Activated naive CD4-positive, alpha-beta T cell (primary cell): ENCODE data around the gene EAF1.
A peak's percentile ranks its signal among the peaks of the same experiment; 100 is the strongest.
"Not testable (repeated sequence)": the region's sequence is repeated elsewhere in the genome, so short reads cannot be mapped to it uniquely, and the experiment has no call there.

ENCODE experiments used
- DNase-seq, 4 experiments: peaks; one replicate each; lab custom pipeline; 2025; lab: John Stamatoyannopoulos, UW

The EAF1 gene

GRCh38 chr3:15427182-15427880 lies at the start of gene EAF1, which contains the start of gene METTL6:
Gene EAF1, plus strand, starts transcription at chr3:15427598. Its CDS starts 182 bp downstream, at chr3:15427780.
Gene METTL6, minus strand, starts transcription at chr3:15427544. Its CDS starts 1,033 bp downstream, at chr3:15426511.
- DNase-seq: peak; percentile 42 to 81 (median 64)

DNA sequence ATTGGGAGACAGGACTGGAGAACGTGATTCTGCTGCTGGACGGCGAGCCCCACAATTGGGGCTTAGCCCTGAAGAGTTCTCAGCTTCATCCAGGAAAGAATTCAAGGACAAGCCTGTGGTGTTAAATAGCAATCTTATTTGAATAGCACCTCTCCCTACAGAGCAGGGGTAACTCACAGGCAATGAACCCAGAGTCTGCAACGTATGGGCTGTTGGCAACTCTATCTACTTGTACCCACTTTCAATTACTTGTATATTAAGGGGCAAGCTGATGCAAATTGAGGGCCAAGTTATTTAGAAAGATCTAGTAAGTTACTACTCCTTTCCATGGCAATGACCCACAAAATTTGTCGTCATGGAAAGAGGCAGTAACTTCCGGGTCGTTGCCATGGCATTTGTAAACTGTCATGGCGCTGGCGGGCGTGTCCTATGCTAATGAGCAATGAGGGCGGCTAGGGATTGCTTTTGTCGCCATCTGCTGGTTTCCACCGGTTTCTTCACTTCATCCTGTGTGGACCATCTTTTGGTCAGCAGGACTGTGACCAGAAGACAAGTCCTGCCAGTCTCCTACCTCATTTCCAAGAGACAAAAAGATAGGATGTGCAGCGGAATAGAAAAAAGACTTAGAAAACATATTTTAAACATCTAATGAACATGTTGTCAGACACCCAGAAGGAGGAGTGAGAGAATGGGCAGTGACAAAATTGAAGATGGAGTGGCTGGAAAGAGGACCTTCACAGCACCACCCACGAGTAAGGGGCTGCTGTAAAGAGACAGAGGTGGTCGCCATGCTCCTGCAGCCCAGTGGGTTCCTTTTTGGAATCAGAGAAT lies 49.2 kb upstream of the EAF1 start:
- peak; percentile 70 to 89 (median 82) for DNase-seq

- DNase-seq: no peak
Measured at GRCh38 chr3:15380980-15381890, 46.2 kb upstream of the EAF1 start.

DNA sequence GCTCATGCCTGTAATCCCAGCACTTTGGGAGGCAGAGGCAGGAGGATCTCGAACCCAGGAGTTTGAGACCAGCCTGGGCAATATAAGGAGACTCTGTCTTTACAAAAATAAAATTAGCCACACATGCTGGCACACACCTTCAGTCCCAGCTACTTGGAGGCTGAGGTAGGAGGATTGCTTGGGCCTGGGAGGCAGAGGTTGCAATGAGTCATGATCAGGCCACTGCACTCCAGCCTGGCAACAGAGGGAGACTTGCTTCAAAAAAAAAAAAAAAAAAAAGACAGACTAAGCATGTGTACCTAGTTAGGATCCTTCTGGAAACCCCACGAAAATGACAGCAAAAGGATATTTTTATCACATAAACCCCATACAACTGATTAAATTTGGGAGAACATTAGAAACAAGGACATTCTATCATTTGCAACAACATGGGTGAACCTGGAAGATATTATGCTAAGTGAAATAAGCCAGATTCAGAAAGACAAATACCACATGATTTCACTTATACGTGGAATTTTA lies 44.9 kb upstream of the EAF1 start:
- no peak for DNase-seq

- no peak for DNase-seq
Measured at GRCh38 chr3:15384510-15385237, 42.7 kb upstream of the EAF1 start.

DNA sequence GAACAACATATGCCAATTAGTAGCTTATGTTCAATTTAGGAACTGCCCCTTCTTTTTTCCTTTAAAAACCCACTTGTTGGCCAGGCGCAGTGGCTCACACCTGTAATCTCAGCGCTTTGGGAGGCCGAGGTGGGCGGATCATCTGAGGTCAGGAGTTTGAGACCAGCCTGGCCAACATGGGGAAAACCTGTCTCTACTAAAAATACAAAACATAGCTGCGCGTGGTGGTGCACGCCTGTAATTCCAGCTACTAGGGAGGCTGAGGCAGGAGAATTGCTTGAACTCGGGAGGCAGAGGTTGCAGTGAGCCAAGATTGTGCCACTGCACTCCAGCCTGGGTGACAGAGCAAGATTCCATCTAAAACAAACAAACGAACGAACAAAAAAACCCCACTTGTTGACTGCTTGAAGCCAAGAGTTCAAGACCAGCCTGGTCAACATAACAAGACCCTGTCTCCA lies 42.1 kb upstream of the EAF1 start:
- DNase-seq: not testable (repeated sequence)

- no peak for DNase-seq
Measured at GRCh38 chr3:15385901-15386653, 41.3 kb upstream of the EAF1 start.

- not testable (repeated sequence) for DNase-seq
Measured at GRCh38 chr3:15386654-15386955, 40.8 kb upstream of the EAF1 start.

GRCh38 chr3:15387171-15387581 lies 40.2 kb upstream of the EAF1 start:
- DNase-seq: no peak

DNA sequence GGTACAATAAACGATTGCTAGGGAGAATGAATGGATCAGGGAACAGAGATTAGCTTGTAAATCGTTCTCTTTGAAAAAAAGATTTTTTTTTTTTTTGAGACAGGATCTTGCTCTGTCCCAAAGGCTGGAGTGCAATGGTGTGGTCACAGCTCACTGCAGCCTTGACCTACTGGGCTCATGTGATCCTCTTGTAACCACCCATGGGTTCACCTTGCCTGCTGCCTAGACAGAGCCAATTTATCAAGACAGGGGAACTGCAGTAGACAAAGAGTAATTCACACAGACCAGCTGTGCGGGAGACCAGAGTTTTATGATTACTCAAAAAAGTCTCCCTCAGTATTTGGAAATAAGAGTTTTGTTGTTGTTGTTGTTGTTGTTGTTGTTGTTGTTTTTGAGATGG lies 39.7 kb upstream of the EAF1 start:
- DNase-seq: no peak

- not testable (repeated sequence) for DNase-seq
Measured at GRCh38 chr3:15388335-15388734, 39.1 kb upstream of the EAF1 start.

DNA sequence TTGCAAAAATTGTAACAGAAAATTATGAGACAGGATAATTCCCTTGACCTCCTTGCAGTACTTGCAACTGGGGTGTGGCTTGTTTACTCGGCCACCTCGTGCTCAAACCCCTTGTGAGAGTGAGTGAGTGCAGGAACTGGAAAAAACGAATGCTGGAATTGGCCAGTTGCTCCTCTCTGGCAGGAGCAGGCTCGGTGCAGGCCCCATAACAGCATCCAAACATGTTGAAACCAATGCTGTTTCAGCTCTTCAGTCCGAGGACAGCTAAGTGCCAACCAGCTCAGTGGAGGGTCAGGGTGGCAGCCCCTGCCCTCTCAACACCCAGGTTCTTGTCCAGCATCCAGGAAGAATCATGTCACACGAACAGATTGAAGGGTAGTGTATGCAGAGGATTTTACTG lies 36.9 kb upstream of the EAF1 start:
- DNase-seq: no peak

- no peak for DNase-seq
Measured at GRCh38 chr3:15391007-15391406, 36.4 kb upstream of the EAF1 start.

GRCh38 chr3:15393252-15393651 lies 34.1 kb upstream of the EAF1 start:
- DNase-seq: not testable (repeated sequence)

GRCh38 chr3:15398731-15399133 lies 28.7 kb upstream of the EAF1 start:
- DNase-seq: not testable (repeated sequence)

DNA sequence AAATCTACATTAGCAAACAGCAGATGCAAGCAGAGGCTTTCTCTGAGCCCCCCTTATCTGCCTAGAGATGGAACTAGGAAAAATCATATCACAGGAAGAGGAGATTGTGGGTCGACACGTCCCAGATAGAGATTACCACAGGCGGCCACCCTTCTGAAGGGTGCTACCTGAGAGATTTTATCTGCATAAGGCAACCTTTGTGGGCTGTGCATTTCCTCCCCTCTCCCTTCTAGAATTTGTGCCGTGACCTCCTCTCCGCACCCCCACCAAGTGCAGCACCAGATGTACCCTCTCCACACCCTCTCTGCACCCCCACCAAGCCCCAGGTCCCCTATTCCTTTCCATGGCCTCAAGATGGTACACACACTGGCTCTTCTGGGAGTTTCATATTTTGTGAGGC lies 27.4 kb upstream of the EAF1 start:
- DNase-seq: no peak

DNA sequence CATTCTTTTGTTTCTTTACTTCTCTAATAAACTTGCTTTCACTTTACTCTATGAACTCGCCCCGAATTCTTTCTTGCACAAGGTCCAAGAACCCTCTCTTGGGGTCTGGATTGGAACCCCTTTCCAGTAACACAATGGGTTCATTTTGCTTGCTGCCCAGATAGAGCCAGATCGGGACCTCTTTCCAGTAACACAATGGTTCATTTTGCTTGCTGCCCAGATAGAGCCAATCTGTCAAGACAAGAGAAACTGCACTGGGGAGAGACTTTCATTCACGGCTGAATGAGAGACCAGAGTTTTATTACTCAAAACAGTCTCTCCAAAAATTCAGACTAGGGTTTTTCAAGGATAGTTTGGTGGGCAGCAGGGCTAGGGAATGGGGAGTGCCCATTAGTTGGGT lies 25.5 kb upstream of the EAF1 start:
- DNase-seq: no peak

GRCh38 chr3:15403495-15403894 lies 23.9 kb upstream of the EAF1 start:
- DNase-seq: no peak

DNA sequence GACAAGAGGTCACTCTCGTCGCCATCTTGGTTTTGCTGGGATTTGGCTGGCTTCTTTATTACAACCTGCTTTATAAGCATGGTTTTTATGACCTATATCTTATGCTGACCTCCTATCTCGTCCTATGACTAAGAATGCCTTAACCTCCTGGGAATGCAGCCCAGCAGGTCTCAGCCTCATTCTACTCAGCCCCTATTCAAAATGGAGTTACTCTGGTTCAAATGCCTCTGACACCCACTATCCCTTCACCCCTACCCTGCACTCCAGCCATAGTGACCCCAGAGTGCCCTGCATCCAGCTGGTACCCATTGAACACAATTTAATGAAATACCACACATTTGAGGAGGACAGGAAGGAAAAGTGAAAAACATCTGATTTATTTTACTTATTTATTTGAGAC lies 23.4 kb upstream of the EAF1 start:
- DNase-seq: no peak

DNA sequence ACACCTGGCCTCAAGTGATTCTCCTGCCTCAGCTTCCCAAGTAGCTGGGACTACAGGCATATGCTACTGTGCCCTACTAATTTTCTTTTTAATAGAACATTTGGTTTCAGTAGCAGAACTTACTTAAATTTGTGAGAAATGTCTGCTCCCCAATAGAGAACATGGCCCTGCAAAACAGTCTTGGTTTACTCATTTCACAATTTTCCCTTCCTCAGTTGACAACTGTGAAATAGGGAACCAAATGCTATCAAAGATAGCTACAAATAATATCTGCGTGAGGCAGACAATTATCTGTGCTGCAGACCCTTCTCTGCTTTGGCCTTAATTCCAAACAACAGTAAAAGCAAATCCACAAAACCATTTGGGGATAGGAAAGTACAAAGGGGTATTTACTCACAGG lies 22.6 kb upstream of the EAF1 start:
- no peak for DNase-seq
